Activated naive CD4-positive, alpha-beta T cell treated with anti-CD3 and anti-CD28 coated beads, Interleukin-2, amount 50 U/mL, for 72 hours (primary cell): Measurements from ENCODE around the gene TMEM150B. TPM values are rescaled to one million over a fixed set of nuclear protein-coding genes. Genes with fewer than 3 reads are reported as not detected.

Experiments
- ATAC-seq, 2 donors: fragments of 150-1000 bp; cut with Tn5 transposase; 2 replicates each; pipeline ENCODE4 v1.10.0; 2021; ENCODE audit warnings: mild to moderate bottlenecking in 2 of 2, moderate library complexity in 2 of 2
- DNase-seq, 2 donors: peaks; one replicate each; pipeline ENCODE4 v3.0.0; 2021 to 2022; ENCODE audit warnings: low spot score in 2 of 2
- H3K27ac Mint-ChIP-seq, 2 donors: one replicate each; pipeline ENCODE4 v1.8.0; 2022; ENCODE audit warnings: mild to moderate bottlenecking in 2 of 2, mixed read lengths in 2 of 2
- H3K36me3 Mint-ChIP-seq, 2 donors: one replicate each; pipeline ENCODE4 v1.8.0; 2022; ENCODE audit warnings: mixed read lengths in 2 of 2
- H3K9me3 Mint-ChIP-seq, 2 donors: one replicate each; pipeline ENCODE4 v1.8.0; 2022; ENCODE audit warnings: mixed read lengths in 2 of 2
- total RNA-seq, 2 donors: library from RNA; stranded (reverse); gene quantifications; one replicate each; pipeline ENCODE4 v1.2.3, GENCODE V29; 2022

TMEM150B gene
- total RNA-seq, result not detected

GRCh38 chr19:55325172-55325571, at the start of gene TMEM150B:
Gene TMEM150B, minus strand, starts transcription at chr19:55325341. Its CDS starts 4,305 bp downstream, at chr19:55321036.
- Mint-ChIP-seq H3K36me3 (no peaks in the 10 kb centered on the region), H3K9me3 (no peaks in the 10 kb centered on the region), H3K27ac (no peak within 1 kb of the TSS)
- DNase-seq, result no peak
- ATAC-seq, result no peak

- H3K36me3 Mint-ChIP-seq, result no peaks in the 10 kb centered on the region
- no peak for ATAC-seq
- no peak overlapping the region for H3K27ac Mint-ChIP-seq
- no peaks in the 10 kb centered on the region for H3K9me3 Mint-ChIP-seq
- no peak for DNase-seq
Observed at GRCh38 chr19:55373993-55374757, 49.0 kb upstream of the TMEM150B start.

GRCh38 chr19:55373306-55373992, 48.3 kb upstream of the TMEM150B start:
- ATAC-seq (no peak), DNase-seq (no peak)
- no peaks in the 10 kb centered on the region for H3K36me3 Mint-ChIP-seq
- H3K9me3 Mint-ChIP-seq, result no peaks in the 10 kb centered on the region
- H3K27ac Mint-ChIP-seq, result no peak overlapping the region

- Mint-ChIP-seq H3K27ac (no peak overlapping the region), H3K9me3 (no peaks in the 10 kb centered on the region), H3K36me3 (no peaks in the 10 kb centered on the region)
- no peak for DNase-seq
- ATAC-seq, result peak in 1 of 2 donors; percentile 15
Observed at GRCh38 chr19:55372316-55373081, 47.4 kb upstream of the TMEM150B start.

GRCh38 chr19:55370305-55370988, 45.3 kb upstream of the TMEM150B start, which contains the start of gene IL11:
Gene IL11, minus strand, starts transcription at chr19:55370463. Its CDS starts 153 bp downstream, at chr19:55370310.
- ATAC-seq (peak in 1 of 2 donors; percentile 8), DNase-seq (no peak)
- Mint-ChIP-seq H3K36me3 (no peaks in the 10 kb centered on the region), H3K27ac (no peak within 1 kb of the TSS), H3K9me3 (no peaks in the 10 kb centered on the region)

GRCh38 chr19:55369653-55370304, 44.6 kb upstream of the TMEM150B start:
- Mint-ChIP-seq H3K27ac (no peak overlapping the region), H3K9me3 (no peaks in the 10 kb centered on the region), H3K36me3 (no peaks in the 10 kb centered on the region)
- peak in 1 of 2 donors; percentile 34 for DNase-seq
- ATAC-seq, result peak; percentile 62 to 71

GRCh38 chr19:55368701-55369563, 43.8 kb upstream of the TMEM150B start:
- ATAC-seq, result peak; percentile 30 to 55
- peak in 1 of 2 donors; percentile 46 for DNase-seq
- H3K27ac Mint-ChIP-seq, result no peak overlapping the region
- H3K36me3 Mint-ChIP-seq, result no peaks in the 10 kb centered on the region
- no peaks in the 10 kb centered on the region for H3K9me3 Mint-ChIP-seq

- Mint-ChIP-seq H3K27ac (no peak overlapping the region), H3K9me3 (no peaks in the 10 kb centered on the region), H3K36me3 (no peaks in the 10 kb centered on the region)
- ATAC-seq (no peak), DNase-seq (no peak)
Observed at GRCh38 chr19:55368106-55368505, 43.0 kb upstream of the TMEM150B start.

GRCh38 chr19:55366790-55367189, 41.6 kb upstream of the TMEM150B start:
- H3K27ac Mint-ChIP-seq, result peak overlapping the region in 1 of 2 donors; percentile 14
- DNase-seq (no peak), ATAC-seq (no peak)
- no peaks in the 10 kb centered on the region for H3K36me3 Mint-ChIP-seq
- no peaks in the 10 kb centered on the region for H3K9me3 Mint-ChIP-seq

- H3K36me3 Mint-ChIP-seq, result no peaks in the 10 kb centered on the region
- no peaks in the 10 kb centered on the region for H3K9me3 Mint-ChIP-seq
- DNase-seq, result no peak
- no peak for ATAC-seq
- H3K27ac Mint-ChIP-seq, result no peak overlapping the region
Observed at GRCh38 chr19:55365964-55366363, 40.8 kb upstream of the TMEM150B start.

- DNase-seq (no peak), ATAC-seq (no peak)
- no peak overlapping the region for H3K27ac Mint-ChIP-seq
- H3K9me3 Mint-ChIP-seq, result no peaks in the 10 kb centered on the region
- no peaks in the 10 kb centered on the region for H3K36me3 Mint-ChIP-seq
Observed at GRCh38 chr19:55365245-55365644, 40.1 kb upstream of the TMEM150B start.

- ATAC-seq (no peak), DNase-seq (no peak)
- H3K36me3 Mint-ChIP-seq, result no peaks in the 10 kb centered on the region
- H3K9me3 Mint-ChIP-seq, result no peaks in the 10 kb centered on the region
- no peak within 1 kb of the TSS for H3K27ac Mint-ChIP-seq
Observed at GRCh38 chr19:55362990-55363716, 38.0 kb upstream of the TMEM150B start, which contains the start of gene GARIN5B. Gene GARIN5B, minus strand, starts transcription at chr19:55363260. Its CDS starts 194 bp downstream, at chr19:55363066.

- H3K36me3 Mint-ChIP-seq, result no peaks in the 10 kb centered on the region
- no peak for DNase-seq
- H3K9me3 Mint-ChIP-seq, result no peaks in the 10 kb centered on the region
- H3K27ac Mint-ChIP-seq, result no peak overlapping the region
- no peak for ATAC-seq
Observed at GRCh38 chr19:55362174-55362989, 37.2 kb upstream of the TMEM150B start.

GRCh38 chr19:55360902-55361301, 35.8 kb upstream of the TMEM150B start:
- Mint-ChIP-seq H3K36me3 (no peaks in the 10 kb centered on the region), H3K27ac (no peak overlapping the region), H3K9me3 (no peaks in the 10 kb centered on the region)
- DNase-seq (no peak), ATAC-seq (no peak)
